NCI-H1436 (cell line): Measurements from ENCODE around the gene PGM2L1.
"Not testable (repeated sequence)": the region's sequence is repeated elsewhere in the genome, so short reads cannot be mapped to it uniquely, and the experiment has no call there.

Source experiments
- DNase-seq: peaks from one replicate; lab custom pipeline; 2025; lab: John Stamatoyannopoulos, UW

Gene PGM2L1

DNA sequence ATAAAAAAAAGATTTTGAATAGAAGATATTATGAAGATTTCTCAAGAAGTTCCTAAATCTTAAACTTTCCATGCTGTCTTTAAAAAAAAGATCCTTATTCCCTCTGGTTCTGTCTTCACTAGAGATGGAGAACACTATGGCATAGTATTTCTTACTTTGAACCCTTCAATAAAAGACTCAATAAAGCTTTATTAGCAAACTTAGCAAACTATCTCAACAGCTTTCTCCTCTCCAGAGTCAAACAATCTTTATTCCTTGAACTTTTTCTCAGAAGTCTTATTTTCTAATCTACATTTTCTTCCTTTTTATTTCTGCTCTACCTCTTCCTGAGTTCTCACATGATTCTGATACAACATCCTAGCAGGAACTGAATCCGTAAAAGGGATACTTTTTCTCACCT is 65.0 kb downstream of the PGM2L1 start:
- no peak for DNase-seq

GRCh38 chr11:74332291-74332690 is 65.9 kb downstream of the PGM2L1 start:
- no peak for DNase-seq

DNA sequence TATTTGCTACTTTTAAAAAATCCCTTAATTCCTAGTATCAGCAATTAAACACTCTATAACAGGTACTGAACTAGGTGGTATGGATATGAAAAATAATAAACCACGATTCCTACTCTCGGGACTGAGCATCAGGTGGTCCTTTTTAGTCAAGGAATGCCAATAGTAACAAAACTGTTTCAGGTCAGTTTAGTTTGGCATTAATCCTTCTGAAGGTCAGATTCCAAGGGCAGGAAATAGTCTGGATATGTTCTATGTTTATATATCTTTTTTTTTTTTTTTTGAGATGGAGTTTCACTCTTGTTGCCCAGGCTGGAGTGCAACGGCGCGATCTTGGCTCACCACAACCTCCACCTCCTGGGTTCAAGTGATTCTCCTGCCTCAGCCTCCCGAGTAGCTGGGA is 67.2 kb downstream of the PGM2L1 start:
- DNase-seq, result not testable (repeated sequence)

GRCh38 chr11:74330075-74330858 is 68.0 kb downstream of the PGM2L1 start:
- DNase-seq, result no peak

- no peak for DNase-seq
Measured at GRCh38 chr11:74327076-74327475, 71.2 kb downstream of the PGM2L1 start.

- DNase-seq, result no peak
Measured at GRCh38 chr11:74326665-74327064, 71.6 kb downstream of the PGM2L1 start.

GRCh38 chr11:74325649-74326645 is 72.3 kb downstream of the PGM2L1 start:
- no peak for DNase-seq

- no peak for DNase-seq
Measured at GRCh38 chr11:74322667-74323066, 75.6 kb downstream of the PGM2L1 start.

GRCh38 chr11:74321487-74322188 is 76.6 kb downstream of the PGM2L1 start:
- no peak for DNase-seq

- DNase-seq, result no peak
Measured at GRCh38 chr11:74320538-74320937, 77.7 kb downstream of the PGM2L1 start.

- DNase-seq, result no peak
Measured at GRCh38 chr11:74319139-74319816, 79.0 kb downstream of the PGM2L1 start.

DNA sequence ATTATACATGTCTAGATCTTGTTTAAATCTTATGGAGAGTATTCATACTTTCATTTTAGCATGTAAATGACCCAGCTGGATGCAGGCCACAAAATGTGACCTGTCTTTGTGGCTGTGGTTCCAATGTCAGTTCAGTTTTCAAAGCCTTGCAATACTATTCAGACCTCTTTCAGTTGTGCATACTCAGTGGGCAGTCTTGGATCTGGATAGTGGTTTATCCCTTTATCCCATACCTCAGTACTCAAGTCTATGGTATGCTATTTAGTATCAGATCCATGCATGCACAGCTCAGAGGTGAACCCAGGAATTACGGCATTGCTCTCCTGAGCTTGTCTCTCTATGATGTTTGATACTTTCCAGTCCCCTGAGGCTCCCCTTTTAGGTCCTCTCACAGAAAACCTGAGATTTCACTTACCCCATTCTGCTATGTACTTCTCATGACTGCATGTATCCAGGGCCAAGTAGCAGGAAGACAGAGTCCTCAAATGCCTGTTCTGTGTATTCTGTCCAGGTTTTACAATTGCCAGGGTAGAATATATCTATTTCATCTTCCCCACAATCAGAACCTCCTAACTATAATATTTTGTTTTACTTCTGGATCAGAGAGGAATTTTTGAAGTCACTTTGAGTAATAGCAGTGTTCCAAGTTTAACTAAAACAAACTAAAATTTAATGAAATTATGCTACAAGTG is 79.8 kb downstream of the PGM2L1 start:
- DNase-seq, result no peak

DNA sequence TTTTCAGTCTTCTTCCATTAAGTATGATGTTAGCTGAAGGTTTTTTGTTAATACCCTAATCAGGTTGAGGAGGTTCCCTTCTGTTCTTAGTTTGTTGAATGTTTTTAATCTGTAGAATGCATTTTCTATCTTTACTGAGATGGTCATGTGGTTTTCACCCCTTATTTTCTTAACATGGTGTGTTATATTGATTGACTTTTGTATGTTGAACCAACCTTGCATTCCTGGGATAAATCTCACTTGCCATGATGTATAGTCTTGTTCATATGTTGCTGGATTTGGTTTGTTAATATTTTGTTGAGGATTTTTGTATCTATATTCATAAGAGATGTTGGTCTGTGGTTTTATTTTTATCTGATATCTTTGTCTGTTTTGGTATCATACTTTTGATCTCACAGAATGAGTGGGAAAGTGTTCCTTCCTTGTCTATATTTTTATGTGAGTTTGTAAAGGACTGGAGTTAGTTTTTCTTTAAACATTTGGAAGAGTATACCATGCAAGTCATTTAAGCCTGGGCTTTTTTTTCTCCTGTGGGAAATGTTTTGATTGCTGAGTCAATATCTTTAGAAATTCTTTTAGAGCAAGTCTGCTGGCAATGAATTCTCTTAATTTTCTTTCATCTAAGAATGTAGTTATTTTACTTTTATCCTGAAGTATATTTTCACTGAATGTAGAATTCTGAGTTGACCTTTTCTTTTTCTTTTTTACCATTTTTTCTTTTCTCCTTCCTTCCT is 81.3 kb downstream of the PGM2L1 start:
- no peak for DNase-seq

- DNase-seq, result no peak
Measured at GRCh38 chr11:74312326-74312725, 85.9 kb downstream of the PGM2L1 start.

GRCh38 chr11:74311352-74311926 is 86.8 kb downstream of the PGM2L1 start, which contains the start of gene P4HA3:
P4HA3 (minus strand) TSS chr11:74311640; CDS start chr11:74311611, 29 bp downstream.
- DNase-seq, result no peak

DNA sequence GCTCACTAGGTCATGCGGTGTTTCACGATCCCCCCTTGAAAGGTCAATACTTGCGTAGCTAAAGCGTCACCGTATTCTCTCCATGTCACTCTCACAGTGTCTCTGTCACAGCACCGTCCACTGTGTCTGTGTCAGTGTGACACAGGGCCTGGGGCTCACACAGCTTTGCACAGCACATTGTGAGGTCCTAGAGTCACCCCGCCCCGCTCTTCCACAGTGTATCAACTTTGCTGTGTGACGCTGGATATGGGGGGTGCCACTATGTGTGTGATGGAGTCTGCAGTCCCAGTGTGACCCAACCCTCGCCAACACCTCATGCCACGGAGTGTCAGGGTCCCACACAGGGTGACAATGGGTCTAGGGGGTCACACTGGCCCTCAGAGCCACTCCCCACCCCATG is 87.4 kb downstream of the PGM2L1 start:
- DNase-seq, result no peak

DNA sequence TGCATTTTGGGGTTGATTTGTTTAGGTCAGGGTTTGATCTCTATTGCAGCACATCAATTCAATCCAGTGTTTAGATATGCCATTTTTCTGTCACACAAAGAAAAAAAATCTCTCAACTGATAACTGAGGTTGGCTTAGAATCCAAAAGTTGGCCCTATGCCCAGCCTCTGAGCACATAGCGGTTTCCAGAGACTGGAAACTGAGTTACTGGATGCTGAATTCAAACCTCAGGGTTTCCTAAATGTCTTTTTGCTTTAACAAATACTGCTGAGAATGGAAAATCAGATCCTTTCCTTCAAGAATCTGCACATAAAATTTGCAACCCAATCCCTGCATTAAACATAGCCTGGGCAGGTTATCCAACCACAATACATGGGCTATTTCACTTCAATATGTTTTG is 90.8 kb downstream of the PGM2L1 start:
- no peak for DNase-seq

DNA sequence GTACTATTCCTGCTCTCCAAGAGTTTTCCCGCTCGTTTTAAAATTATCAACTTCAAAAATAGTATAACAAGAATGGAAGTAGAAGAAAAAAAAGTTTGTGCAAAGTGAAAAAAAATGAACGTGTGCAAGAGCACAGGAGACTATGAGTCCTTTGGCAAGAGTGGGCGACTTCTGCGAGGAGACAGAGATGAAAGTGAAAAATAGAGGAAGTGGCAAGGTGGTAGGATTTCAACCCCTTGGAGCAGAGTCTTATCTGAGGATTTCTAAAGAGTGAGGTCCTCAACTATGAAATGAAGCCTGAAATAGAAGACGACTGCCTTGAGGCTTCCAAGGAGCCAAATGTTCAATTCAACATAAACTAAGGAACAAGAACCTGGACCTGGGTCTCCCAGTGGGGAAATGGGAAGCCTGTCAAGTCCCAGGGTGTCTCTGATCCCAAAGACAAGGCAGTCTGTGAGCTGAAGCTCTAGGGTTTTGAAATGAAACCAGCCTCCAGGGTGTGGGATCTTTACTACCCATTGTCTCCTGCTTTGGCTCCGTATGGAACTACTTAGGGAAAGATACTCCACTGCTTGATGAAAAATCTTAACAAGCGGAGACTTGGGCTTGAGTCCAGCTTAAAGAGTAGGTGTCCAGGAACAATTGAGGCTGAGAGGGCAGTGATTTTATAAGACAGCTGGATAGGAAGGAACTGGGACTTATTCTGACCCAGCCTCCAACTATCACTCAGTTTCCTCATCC is 91.6 kb downstream of the PGM2L1 start:
- DNase-seq, result no peak

GRCh38 chr11:74299015-74299414 is 99.2 kb downstream of the PGM2L1 start:
- DNase-seq, result no peak
